ENCODE measurements around the gene CENPO. TPM values are rescaled to one million over a fixed set of nuclear protein-coding genes. Genes with fewer than 3 reads are reported as not detected.

CENPO gene
- total and polyA plus RNA-seq, 4 experiments from 2014 or later, result 1.6 to 6.1 (median 3.6) TPM

Other genes with a start within 250 kb of the CENPO start
- 10 to 100 TPM; 12.0 to 12.8 TPM for gene PTRHD1, start within 50 bp of the CENPO start, total RNA-seq
- gene PTRHD1, start within 50 bp of the CENPO start, polyA plus RNA-seq, result 10 to 100 TPM; 48.6 to 52.1 TPM
- gene ADCY3, start 126.8 kb downstream of the CENPO start, total RNA-seq, result 10 to 100 TPM; 14.7 to 14.9 TPM
- gene ADCY3, start 126.8 kb downstream of the CENPO start, polyA plus RNA-seq, result 10 to 100 TPM in 1 of 2 donors, 1 to 10 TPM in 1; 9.2 to 15.0 TPM
- gene DNAJC27, start 178.5 kb downstream of the CENPO start, total RNA-seq, result 10 to 100 TPM; 13.2 to 14.2 TPM
- gene DNAJC27, start 178.5 kb downstream of the CENPO start, polyA plus RNA-seq, result 1 to 10 TPM; 3.1 to 3.8 TPM
- under 1 TPM; 0.12 to 0.14 TPM for gene EFR3B, start 248.7 kb downstream of the CENPO start, total RNA-seq
- gene EFR3B, start 248.7 kb downstream of the CENPO start, polyA plus RNA-seq, result under 1 TPM in 1 of 2 donors, not detected in 1; 0.07 TPM